Suprapubic skin (tissue), 4 donors: ENCODE measurements around the gene TFIP11. TPM values are rescaled to one million over a fixed set of nuclear protein-coding genes. Genes with fewer than 3 reads are reported as not detected.

Experiments
- DNase-seq, 2 donors: peaks; one replicate each; pipeline ENCODE4 v3.0.0-alpha.2; 2019; ENCODE audit warnings: low spot score in 2 of 2
- H3K27ac ChIP-seq: fragments of 200-600 bp; sonication (generic); one replicate; pipeline ENCODE4 v1.5.1; 2019
- H3K27me3 ChIP-seq: fragments of 200-600 bp; sonication (generic); one replicate; pipeline ENCODE4 v1.5.1; 2019
- H3K36me3 ChIP-seq: fragments of 200-600 bp; sonication (generic); one replicate; pipeline ENCODE4 v1.5.1; 2019
- H3K4me1 ChIP-seq: fragments of 200-600 bp; sonication (generic); one replicate; pipeline ENCODE4 v1.5.1; 2019
- H3K4me3 ChIP-seq: fragments of 200-600 bp; sonication (generic); one replicate; pipeline ENCODE4 v1.5.1; 2019; ENCODE audit warnings: mild to moderate bottlenecking
- H3K9me3 ChIP-seq: fragments of 200-600 bp; sonication (generic); one replicate; pipeline ENCODE4 v1.5.1; 2019
- CTCF ChIP-seq, 2 donors: fragments of 200-600 bp in 1 of 2; fragments of 450-650 bp in 1 of 2; sonication (generic) in 1 of 2; IDR thresholded peaks; one replicate each; pipeline ENCODE4 v1.5.1; 2016 to 2019; ENCODE audit warnings: antibody characterized with exemption in 2 of 2, mild to moderate bottlenecking in 1 of 2, moderate library complexity in 1 of 2
- EP300 ChIP-seq: sonication (generic); formaldehyde crosslinking; IDR thresholded peaks from one replicate; pipeline ENCODE4 v1.6.1; 2017; ENCODE audit warnings: antibody characterized with exemption
- POLR2A ChIP-seq, 2 donors: fragments of 450-650 bp; IDR thresholded peaks; one replicate each; pipeline ENCODE4 v1.6.1; 2017; ENCODE audit warnings: antibody characterized with exemption in 2 of 2, mild to moderate bottlenecking in 2 of 2, moderate library complexity in 2 of 2
- POLR2AphosphoS5 ChIP-seq, 3 donors: sonication (generic); formaldehyde crosslinking; IDR thresholded peaks; one replicate each; pipeline ENCODE4 v1.6.1; 2017; ENCODE audit warnings: antibody characterized with exemption in 3 of 3
- WGBS: methylation state at CpG from one replicate; pipeline ENCODE4 v1.1.5; 2018; 5-methylcytosine and 5-hydroxymethylcytosine counted together
- total RNA-seq, 4 donors: library from RNA; depleted of rRNA; stranded (reverse); fragments of >200 nt; gene quantifications; one replicate each; pipeline ENCODE4 v1.1.0, GENCODE V29; 2016

TFIP11 gene
- total RNA-seq, 4 donors from 2014 or later = 35.3 to 46.3 (median 37.5) TPM

DNA sequence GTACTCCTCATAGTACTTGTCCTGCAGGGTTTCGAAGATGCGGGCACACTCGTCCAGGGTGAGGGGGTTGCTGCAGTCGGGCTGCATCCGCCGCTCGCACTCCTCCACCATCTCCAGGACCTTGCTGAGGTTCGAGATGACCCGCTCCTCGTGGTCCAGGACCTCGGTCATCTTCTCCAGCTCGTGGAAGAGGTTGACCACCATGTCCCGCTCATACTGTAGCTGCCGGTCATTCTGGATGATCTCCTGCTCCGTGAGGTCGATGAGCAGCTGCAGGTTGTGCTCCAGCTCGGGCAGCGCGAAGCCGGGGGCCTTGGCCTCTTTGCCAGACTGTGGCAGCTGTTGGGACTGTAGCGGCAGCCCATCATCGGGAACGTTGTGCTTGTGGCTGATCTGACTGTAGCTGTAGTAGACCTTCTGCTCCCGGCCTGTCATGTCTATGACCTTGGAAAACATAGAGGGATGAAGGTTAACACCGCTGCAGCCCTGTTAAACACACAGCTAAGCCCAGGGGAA, 13.0 kb downstream of the TFIP11 start:
- Histone ChIP-seq H3K9me3 (no peaks in the 10 kb centered on the region), H3K27ac (no peak overlapping the region), H3K4me1 (peaks cover 11% of the 10 kb centered on the region), H3K27me3 (no peaks in the 10 kb centered on the region), H3K4me3 (no peak overlapping the region), H3K36me3 (peaks cover 99% of the 10 kb centered on the region)
- TF ChIP-seq POLR2A (IDR thresholded peaks at IDR 0.05) = no peak
- no peak for TF ChIP-seq EP300
- TF ChIP-seq POLR2AphosphoS5 (IDR thresholded peaks at IDR 0.05) = no peak
- TF ChIP-seq CTCF (IDR thresholded peaks at IDR 0.05) = no peak
- DNase-seq = no peak
- 92% methylated on average over 21 of the region's 25 CpGs for WGBS

GRCh38 chr22:26496456-26496855, 15.8 kb downstream of the TFIP11 start:
- Histone ChIP-seq H3K36me3 (peaks cover 99% of the 10 kb centered on the region), H3K4me1 (peaks cover 12% of the 10 kb centered on the region), H3K4me3 (no peak overlapping the region), H3K9me3 (no peaks in the 10 kb centered on the region), H3K27me3 (no peaks in the 10 kb centered on the region), H3K27ac (no peak overlapping the region)
- TF ChIP-seq CTCF (IDR thresholded peaks at IDR 0.05) (no peak), POLR2A (IDR thresholded peaks at IDR 0.05) (no peak), EP300 (no peak)
- no peak for DNase-seq
- 81% methylated on average over 4 of the region's 4 CpGs for WGBS

GRCh38 chr22:26494506-26494905, 17.8 kb downstream of the TFIP11 start:
- no peak overlapping the region for H3K27ac ChIP-seq

DNA sequence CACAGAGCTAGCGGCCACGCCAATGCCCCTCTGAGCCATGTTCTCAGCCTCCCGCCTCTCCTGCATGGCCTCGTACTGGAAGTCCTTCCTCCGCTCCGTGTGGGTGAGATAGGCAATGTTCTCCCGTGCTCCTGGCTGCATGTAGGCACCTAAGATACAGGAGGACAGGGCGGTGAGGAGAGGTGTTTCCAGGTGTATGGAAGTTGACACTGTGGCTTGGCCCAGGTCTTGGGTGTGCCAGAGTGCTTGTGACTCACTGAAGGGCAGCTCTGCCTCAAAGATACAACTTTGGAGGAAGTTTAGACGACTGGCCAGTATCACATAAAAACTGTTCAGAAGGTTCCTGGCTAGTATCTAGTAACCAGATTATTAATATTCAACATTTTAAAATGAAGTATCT, 20.1 kb downstream of the TFIP11 start:
- 88% methylated on average over 9 of the region's 9 CpGs for WGBS
- no peak overlapping the region for H3K27ac ChIP-seq

More at GRCh38 chr22:26494506-26494905, 17.8 kb downstream of the TFIP11 start:
- H3K27me3 ChIP-seq = no peaks in the 10 kb centered on the region
- TF ChIP-seq POLR2A (IDR thresholded peaks at IDR 0.05) (no peak), POLR2AphosphoS5 (IDR thresholded peaks at IDR 0.05) (no peak), CTCF (IDR thresholded peaks at IDR 0.05) (no peak), EP300 (no peak)
- H3K9me3 ChIP-seq = no peaks in the 10 kb centered on the region
- peaks cover 12% of the 10 kb centered on the region for H3K4me1 ChIP-seq
- no peak overlapping the region for H3K4me3 ChIP-seq
- DNase-seq = no peak
- peaks cover 96% of the 10 kb centered on the region for H3K36me3 ChIP-seq

DNA sequence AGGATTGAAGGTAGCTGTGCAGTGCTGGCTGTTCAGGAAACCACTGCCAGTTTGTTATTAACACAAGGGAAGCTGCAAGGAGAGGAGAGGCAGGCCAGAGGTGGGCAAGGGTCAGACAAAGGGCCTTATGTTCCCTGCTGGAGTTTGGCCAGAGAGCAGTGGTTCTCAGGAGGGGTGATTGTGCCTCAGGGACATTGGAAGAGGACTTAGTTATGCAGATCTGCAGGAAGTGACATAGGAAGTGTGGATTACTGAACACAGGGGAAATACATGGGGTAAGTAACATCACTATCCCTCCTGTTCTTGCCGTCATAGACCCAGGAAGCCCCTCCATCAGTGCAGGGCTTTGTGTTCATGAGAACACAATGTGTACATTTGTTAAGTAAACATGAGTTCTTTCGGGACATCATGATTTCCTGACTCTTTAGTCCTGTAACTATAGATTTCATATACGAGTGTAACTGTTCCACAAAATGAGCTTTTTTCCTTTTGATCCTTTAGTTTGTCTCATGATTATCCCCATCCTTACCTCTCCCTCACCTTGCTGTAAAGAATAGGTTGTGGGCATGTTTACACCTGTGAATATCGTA, 22.7 kb downstream of the TFIP11 start:
- Histone ChIP-seq H3K27ac (no peak overlapping the region), H3K9me3 (no peaks in the 10 kb centered on the region), H3K4me3 (no peak overlapping the region), H3K36me3 (peaks cover 72% of the 10 kb centered on the region), H3K27me3 (no peaks in the 10 kb centered on the region), H3K4me1 (peaks cover 25% of the 10 kb centered on the region)
- TF ChIP-seq EP300 = no peak
- TF ChIP-seq POLR2A (IDR thresholded peaks at IDR 0.05) = no peak
- TF ChIP-seq POLR2AphosphoS5 (IDR thresholded peaks at IDR 0.05) = no peak
- no peak for TF ChIP-seq CTCF (IDR thresholded peaks at IDR 0.05)
- DNase-seq = no peak
- WGBS = 82% methylated on average over 4 of the region's 4 CpGs

More for the DNA sequence above, 20.1 kb downstream of the TFIP11 start:
- no peaks in the 10 kb centered on the region for H3K9me3 ChIP-seq
- TF ChIP-seq POLR2AphosphoS5 (IDR thresholded peaks at IDR 0.05) (no peak), EP300 (no peak), CTCF (IDR thresholded peaks at IDR 0.05) (no peak), POLR2A (IDR thresholded peaks at IDR 0.05) (no peak)
- DNase-seq = no peak
- peaks cover 96% of the 10 kb centered on the region for H3K36me3 ChIP-seq
- no peak overlapping the region for H3K4me3 ChIP-seq
- no peaks in the 10 kb centered on the region for H3K27me3 ChIP-seq
- H3K4me1 ChIP-seq = peaks cover 12% of the 10 kb centered on the region
